BJ (cell line): Measurements from ENCODE around the gene HSPA4. TPM values are rescaled to one million over a fixed set of nuclear protein-coding genes. Genes with fewer than 3 reads are reported as not detected.
"Not testable (repeated sequence)": the region's sequence is repeated elsewhere in the genome, so short reads cannot be mapped to it uniquely, and the experiment has no call there.

ENCODE experiments used
- CTCF ChIA-PET: fragments of 350-600 bp; formaldehyde crosslinking; extraction: SDS; loops from one replicate; lab custom pipeline; 2021; ENCODE audit warnings: antibody characterized with exemption, inconsistent platforms; lab: Yijun Ruan, JAX
- POLR2A ChIA-PET: fragments of 300-600 bp; sonication (Branson Sonifier 250); formaldehyde crosslinking; extraction: SDS; loops from one replicate; lab custom pipeline; 2021; ENCODE audit warnings: antibody characterized with exemption; lab: Charles Lee
- DNase-seq: peaks from one replicate; pipeline ENCODE4 v3.0.0-alpha.2; 2011; ENCODE audit warnings: low read depth
- H3K27me3 ChIP-seq: 2 replicates; pipeline ENCODE4 v1.6.0; 2011; ENCODE audit warnings: low read length; ENCODE audit not compliant: control insufficient read depth, insufficient read depth
- H3K36me3 ChIP-seq: 2 replicates; pipeline ENCODE4 v1.5.1; 2011; ENCODE audit warnings: low read length; ENCODE audit not compliant: control insufficient read depth, insufficient read depth
- H3K4me3 ChIP-seq: 2 replicates; pipeline ENCODE4 v1.5.1; 2011; ENCODE audit warnings: low read depth, mild to moderate bottlenecking, control low read depth, low read length
- CTCF ChIP-seq: IDR thresholded peaks from 2 replicates; pipeline ENCODE4 v1.5.1; 2011; ENCODE audit warnings: low read depth, mild to moderate bottlenecking, control low read depth, inconsistent platforms, low read length, moderate library complexity; ENCODE audit not compliant: insufficient read depth
- polyA plus RNA-seq: library from polyadenylated mRNA; depleted of rRNA; stranded (reverse); fragments of >200 nt; gene quantifications from 2 replicates; pipeline ENCODE4 v1.2.3, GENCODE V29; 2011

The HSPA4 gene
- polyA plus RNA-seq, 1 experiment = 16.8 TPM

GRCh38 chr5:133041910-133042309 is 9.9 kb upstream of the HSPA4 start:
- POLR2A ChIA-PET = no interaction called here
- no peaks in the 10 kb centered on the region for H3K27me3 ChIP-seq
- CTCF ChIA-PET = no interaction called here
- TF ChIP-seq CTCF = no peak
- no peaks in the 10 kb centered on the region for H3K36me3 ChIP-seq
- no peak overlapping the region for H3K4me3 ChIP-seq
- no peak for DNase-seq

- DNase-seq, H3K27me3 ChIP-seq, H3K4me3 ChIP-seq, CTCF ChIA-PET, POLR2A ChIA-PET, H3K36me3 ChIP-seq: not testable (repeated sequence)
Measured at GRCh38 chr5:133046560-133046959, 5.3 kb upstream of the HSPA4 start.

GRCh38 chr5:133047404-133047803 is 4.4 kb upstream of the HSPA4 start:
- Histone ChIP-seq H3K27me3 (no peaks in the 10 kb centered on the region), H3K4me3 (no peak overlapping the region), H3K36me3 (no peaks in the 10 kb centered on the region)
- no peak for TF ChIP-seq CTCF
- no peak for DNase-seq
- POLR2A ChIA-PET = no interaction called here
- CTCF ChIA-PET = no interaction called here

- CTCF ChIA-PET = no interaction called here
- Histone ChIP-seq H3K27me3 (no peaks in the 10 kb centered on the region), H3K36me3 (no peaks in the 10 kb centered on the region), H3K4me3 (no peak overlapping the region)
- POLR2A ChIA-PET = no interaction called here
- TF ChIP-seq CTCF = no peak
- DNase-seq = no peak
Measured at GRCh38 chr5:133048993-133049725, 2.7 kb upstream of the HSPA4 start.

GRCh38 chr5:133049726-133050048 is 2.1 kb upstream of the HSPA4 start:
- Histone ChIP-seq H3K36me3 (no peaks in the 10 kb centered on the region), H3K27me3 (no peaks in the 10 kb centered on the region), H3K4me3 (no peak overlapping the region)
- ChIA-PET CTCF (no interaction called here), POLR2A (no interaction called here)
- no peak for DNase-seq
- no peak for TF ChIP-seq CTCF

- H3K36me3 ChIP-seq = no peaks in the 10 kb centered on the region
- ChIA-PET CTCF (no interaction called here), POLR2A (no interaction called here)
- DNase-seq = no peak
- TF ChIP-seq CTCF = no peak
- peak overlapping the region; percentile 84 for H3K4me3 ChIP-seq
- H3K27me3 ChIP-seq = no peaks in the 10 kb centered on the region
Measured at GRCh38 chr5:133050521-133050920, 1.3 kb upstream of the HSPA4 start.
